SK-N-SH treated with all-trans-retinoic acid at 6 μM for 48 hours (cell line): ENCODE results near the gene SOCS3.

ENCODE experiments used
- RARB ChIP-seq: fragments of 250-450 bp; sonication (Bioruptor Pico); IDR thresholded peaks from 2 replicates; pipeline ENCODE4 v1.8.0; 2021; ENCODE audit warnings: mild to moderate bottlenecking, moderate library complexity
- ZFP3 ChIP-seq: fragments of 250-450 bp; sonication (Bioruptor Pico); IDR thresholded peaks from 2 replicates; pipeline ENCODE4 v1.5.0; 2020; ENCODE audit warnings: mild to moderate bottlenecking, moderate library complexity

- TF ChIP-seq ZFP3 (CRISPR knock-in tag) (no peak), RARB (CRISPR knock-in tag) (no peak)
These were observed 24.0 kb upstream of the SOCS3 start for GRCh38 chr17:78383725-78384471.
